HG03439 (cell line): ENCODE data around the gene MCEMP1.
A peak's percentile ranks its signal among the peaks of the same experiment; 100 is the strongest.

Experiments
- ATAC-seq: cut with Tn5 transposase; IDR thresholded peaks from one replicate; pipeline ENCODE4 v1.9.1; 2021; ENCODE audit warnings: mild to moderate bottlenecking, moderate library complexity; ENCODE audit not compliant: unreplicated experiment

Gene MCEMP1, protein sequence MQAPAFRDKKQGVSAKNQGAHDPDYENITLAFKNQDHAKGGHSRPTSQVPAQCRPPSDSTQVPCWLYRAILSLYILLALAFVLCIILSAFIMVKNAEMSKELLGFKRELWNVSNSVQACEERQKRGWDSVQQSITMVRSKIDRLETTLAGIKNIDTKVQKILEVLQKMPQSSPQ

DNA sequence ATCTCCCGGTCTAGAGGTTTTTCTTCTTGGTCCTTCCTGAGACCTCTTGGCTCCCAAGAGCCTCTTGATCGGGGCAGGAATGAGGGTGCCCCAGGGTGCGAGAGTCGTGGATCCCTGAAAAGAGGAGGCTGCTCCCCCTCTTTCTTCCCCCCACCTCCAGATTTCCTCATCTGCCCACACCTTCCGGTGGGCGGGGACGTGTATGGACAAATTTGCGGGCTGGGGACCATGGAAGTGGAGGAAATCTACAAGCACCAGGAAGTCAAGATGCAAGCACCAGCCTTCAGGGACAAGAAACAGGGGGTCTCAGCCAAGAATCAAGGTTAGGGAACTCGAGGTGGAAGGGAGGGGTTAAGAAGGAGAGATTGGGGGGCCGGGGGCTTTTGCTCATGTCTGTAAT lies at the start of gene MCEMP1:
Gene MCEMP1, plus strand, starts transcription at position 237 of the 400 bp plus-strand sequence. Its CDS starts 31 bp downstream, at position 268.
- no peak for ATAC-seq

DNA sequence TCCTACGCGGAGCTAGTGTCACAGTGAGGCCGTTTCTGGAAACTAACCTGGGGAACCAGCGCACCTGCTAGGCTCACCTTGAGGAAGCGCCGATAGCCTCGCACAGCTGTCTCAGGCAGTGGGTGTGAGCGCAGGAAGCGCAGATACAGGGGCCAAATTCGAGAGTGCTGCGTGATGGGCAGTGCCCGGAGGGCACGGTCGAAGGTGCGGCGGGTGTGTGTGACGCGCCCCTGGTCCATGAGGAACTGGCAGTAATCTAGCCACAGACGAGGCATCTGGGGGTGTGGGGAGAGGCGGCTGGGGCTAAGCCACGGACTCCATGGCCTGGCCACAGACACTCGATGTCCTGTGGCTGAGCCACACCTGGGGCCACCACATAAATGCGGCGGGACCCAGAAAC lies 49.7 kb upstream of the MCEMP1 start:
- no peak for ATAC-seq

DNA sequence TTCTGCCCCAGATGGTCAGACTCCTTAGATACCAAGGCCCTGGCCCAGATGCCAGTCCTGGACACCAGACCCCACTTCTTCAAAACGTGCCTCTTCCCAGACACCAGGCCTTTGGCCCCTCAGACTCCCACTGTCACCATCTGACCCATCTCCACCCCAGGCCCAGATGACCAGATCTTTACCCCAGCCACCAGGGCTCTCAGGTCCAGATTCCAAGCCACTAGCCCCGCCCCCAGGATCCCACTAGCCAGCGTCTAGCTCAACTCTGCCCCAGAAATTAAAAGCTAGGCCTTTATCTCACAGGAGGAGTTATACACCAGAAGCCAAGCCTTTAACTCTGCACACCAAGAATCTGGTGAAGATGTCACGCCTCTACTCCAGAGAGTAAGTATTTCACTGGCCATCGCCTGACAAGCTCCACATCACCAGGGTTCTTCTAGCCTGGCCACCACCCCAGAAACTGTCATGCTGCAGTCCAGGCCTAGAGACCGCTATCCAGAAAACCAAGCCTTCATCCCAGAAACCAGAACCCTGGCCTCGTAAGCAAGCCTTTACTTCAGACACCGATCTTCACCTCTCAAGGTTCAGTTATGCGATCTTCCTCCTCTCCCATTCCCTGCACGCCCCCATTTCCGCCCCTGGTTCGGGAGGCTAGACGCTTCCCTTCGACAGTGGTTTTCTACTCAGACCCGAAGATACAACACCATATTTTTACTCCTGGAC lies 48.1 kb upstream of the MCEMP1 start:
- ATAC-seq: no peak

DNA sequence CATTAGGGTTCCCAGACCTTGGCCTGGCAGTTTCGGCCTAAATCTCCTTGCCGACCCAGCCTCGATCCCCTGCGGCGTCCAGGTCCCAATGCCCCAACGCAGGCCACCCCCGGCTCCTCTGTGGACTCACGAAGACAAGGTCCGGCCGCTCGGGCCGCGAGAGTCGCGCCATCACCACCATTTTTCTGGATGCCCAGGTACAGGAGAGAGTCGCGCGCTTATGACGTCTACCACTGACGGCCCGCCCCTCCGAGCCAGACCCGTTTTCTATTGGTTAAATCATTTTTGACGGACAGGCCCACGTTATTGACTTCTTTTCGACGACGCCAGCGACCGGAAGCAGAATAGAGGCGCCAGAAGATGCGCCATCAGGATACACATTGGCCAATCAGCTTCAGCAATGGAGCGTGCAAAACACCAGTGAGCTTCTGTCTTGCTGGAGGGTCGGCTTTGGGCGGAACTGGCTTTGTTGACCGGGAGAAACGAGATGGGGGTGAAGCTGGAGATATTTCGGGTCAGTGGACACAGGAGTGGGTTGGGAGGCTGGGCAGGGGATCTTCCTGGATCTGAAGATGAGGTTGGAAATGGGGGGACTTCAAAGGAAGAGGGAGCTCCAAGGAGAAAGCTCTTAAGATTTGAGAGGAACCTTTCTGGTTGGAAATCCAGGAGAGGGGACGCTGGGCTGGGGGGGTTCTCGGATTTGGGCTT lies 47.4 kb upstream of the MCEMP1 start, which contains the start of the genes PET100 and XAB2:
Gene PET100, plus strand, starts transcription at position 447 of the 708 bp plus-strand sequence. Its CDS starts 41 bp downstream, at position 488.
Gene XAB2, minus strand, starts transcription at position 199 of the 708 bp plus-strand sequence. Its CDS starts 18 bp downstream, at position 181.
- ATAC-seq: peak; percentile 82

DNA sequence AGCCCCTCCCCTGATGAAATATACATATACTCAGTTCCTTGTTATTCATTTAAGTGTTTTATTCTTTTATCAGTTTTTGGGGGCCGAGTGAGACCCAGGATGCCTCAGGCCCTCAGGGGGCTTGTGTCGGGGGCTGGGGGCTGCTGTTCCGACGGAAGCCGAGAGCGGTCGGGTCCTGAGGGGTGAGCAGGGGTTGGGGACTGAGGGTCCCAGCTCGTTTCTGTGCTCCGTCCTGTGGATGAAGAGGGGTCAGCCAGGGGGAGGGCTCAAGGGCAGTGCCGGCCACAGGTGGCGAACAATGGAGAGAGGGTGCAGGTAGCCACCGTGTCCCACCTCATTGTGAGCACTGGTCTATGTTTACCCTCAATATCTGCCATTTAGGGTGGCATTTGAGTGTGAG lies 45.3 kb upstream of the MCEMP1 start:
- no peak for ATAC-seq

DNA sequence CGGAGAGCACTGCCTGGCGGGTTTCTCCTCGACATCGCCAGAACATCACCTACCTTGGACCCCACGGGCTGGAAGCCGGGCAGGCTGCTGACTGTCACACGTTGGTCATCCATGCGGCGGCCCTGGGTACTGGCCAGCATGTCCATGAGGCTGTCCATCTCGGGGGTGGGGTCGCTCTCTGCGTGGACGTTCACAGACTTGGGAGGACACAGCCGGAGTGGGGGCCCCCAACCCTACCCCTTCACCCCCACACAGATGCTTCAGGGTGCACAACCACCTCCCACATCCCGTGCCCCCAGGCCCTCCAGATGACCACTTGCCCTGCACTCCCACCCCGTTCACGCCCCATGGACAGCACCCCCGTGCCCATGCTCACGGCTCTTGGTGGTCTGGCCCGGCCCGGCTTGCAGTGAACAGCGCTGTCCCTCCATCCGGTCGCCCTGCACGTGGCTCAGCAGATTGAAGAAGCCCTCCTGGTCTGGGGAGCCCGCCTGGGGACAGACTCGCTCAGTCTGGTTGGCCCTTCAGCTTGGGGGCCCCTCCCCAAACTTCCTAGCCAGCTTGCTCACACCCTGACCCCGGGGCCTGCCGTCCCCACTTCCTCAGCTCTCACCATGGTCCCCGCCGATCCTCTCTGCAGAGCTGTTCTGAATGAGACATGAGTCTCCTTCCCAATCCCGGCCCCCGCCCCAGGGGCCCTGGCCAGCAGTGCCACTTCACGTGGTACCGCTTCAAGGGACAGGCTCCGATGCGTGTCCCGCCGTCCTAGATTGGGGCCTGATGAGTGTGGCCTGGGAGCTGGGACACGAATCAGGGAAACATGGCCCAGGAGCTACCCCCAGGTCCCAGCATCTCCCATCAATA lies 44.3 kb upstream of the MCEMP1 start:
- ATAC-seq: no peak

DNA sequence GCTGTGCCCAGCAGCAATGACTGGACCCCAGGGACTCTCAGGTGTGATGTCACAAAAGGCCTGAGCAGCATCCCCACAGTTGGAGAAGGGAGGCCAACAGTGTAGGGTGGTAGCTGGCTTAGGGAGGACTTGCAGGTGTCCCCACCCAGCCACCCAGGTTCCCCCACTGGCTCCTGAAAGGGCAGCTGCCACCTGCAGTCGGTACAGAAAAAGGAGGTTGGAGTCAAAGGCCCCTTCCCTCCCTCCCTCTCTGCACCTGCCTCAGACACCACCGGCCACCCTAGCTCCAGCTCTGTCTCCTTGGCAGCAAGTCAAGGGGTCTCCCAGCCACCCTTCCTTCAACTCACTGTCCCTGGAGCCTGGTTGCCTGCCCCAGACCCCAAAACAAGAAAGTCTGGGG lies 43.2 kb upstream of the MCEMP1 start, which contains the start of gene PCP2:
Gene PCP2, minus strand, starts transcription at position 22 of the 400 bp plus-strand sequence. CDS start 262 bp downstream, outside the sequence.
- ATAC-seq: no peak

DNA sequence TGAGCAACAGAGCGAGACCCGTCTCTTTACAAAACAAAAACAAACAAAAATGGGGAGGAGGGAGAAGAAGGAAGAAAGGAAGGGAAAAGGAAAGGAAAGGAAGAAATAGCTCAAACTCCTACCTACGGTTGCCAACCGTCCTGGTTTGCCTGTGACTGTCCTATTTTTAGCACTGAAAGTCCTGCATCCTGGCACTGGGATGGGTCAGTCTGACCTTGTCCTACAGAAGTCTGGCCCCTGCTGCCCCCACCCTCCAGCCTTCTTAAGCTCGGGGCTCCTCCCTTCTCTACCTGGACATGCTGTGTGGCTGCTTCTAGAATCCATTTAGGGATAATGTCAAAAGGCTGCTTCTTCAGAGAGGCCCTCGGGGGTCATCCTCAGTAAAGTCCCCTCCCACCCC lies 41.2 kb upstream of the MCEMP1 start:
- no peak for ATAC-seq

DNA sequence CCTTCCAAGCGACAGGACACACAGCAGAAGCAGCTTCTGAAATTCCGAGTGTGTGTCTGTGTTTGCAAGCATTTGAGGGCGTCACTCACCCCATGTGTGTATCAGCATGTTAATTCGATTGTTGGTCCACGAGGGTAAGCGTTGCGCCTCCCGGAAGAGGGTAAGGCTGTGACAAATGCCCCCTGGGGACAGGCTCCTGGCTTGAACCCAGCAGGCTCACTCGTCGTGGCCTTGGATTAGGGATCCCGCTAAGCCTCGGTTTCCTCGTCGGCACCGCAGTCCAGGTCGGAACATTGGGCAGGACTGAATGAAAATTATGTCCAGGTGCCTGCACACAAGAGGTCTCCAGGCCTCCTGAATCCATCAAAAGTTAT lies 40.6 kb upstream of the MCEMP1 start:
- ATAC-seq: no peak

DNA sequence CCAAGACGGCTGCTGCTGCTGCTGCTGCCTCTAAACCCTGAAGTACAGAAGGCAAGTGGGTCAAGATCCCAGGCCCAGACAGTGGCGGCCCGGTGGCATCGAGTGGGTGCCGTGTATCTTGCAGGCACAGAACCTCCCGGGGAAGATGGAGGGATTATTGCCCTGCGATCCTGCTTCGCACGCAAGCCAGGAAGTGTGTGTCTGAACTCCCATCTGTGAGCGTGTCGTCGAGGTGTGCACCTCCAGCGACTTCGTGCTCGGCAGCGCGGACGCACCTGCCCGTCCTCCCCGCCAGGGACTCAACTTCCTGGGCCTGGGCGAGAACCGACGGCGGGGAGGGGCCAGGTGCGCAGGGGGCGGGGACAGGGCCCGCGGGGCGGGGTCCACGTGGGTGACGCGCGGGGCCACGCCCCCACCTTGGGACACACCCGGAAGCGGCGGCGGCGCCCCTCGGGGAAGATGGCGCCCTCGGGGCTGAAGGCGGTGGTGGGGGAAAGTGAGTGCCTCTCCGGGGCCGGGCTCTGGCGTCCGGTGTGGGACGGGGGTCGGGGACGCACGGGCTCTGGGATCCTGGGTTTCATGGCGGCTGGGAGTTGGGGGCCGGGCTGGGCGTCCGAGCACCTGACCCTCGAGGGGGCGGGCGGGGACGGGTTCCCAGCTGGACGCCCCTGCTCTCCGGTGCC lies 40.1 kb upstream of the MCEMP1 start, which contains the start of gene STXBP2:
Gene STXBP2, plus strand, starts transcription at position 420 of the 683 bp plus-strand sequence. Its CDS starts 40 bp downstream, at position 460.
- peak; percentile 60 for ATAC-seq

DNA sequence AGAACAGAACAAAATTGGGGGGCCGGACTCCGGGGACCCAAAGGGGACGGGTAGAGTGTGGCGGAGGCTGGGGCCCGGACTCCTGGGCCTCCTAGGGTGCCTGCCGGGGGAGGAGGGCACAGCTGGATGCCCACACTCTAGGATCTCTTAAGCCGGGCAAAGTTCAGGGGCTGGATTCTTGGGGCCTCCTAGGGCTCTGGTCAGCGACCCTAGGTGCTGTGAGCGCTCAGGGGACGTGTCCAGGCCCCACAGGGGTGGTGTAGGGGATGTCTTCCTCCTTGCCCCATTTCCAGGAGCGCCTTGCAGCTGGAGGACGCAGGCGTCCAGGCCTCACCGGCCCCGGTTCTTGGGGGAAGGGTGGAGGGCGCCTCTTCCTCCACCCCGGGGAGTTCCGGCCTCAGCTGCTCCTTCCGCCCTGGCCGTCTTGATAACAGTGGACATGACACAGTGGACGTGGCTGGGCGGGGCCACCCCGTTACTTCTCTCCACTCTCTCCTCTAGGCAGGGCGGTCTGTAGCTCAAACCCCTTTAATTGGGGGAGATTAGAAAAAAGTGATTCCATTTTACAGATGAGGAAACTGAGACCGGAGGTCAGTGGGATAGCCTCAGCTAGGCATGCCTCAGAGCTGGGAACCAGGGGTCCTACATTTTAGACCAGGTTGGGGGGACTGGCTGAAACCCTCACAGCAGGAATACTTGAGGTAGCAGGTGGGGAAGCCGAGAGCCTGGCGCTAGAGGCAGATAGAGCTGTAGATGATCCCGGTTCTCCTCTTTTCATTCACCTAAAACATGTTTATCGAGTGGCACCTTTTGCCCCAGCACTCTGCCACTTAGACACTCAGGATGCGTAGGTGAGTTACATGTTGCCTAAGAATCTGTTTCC lies 39.3 kb upstream of the MCEMP1 start:
- ATAC-seq: peak; percentile 40

DNA sequence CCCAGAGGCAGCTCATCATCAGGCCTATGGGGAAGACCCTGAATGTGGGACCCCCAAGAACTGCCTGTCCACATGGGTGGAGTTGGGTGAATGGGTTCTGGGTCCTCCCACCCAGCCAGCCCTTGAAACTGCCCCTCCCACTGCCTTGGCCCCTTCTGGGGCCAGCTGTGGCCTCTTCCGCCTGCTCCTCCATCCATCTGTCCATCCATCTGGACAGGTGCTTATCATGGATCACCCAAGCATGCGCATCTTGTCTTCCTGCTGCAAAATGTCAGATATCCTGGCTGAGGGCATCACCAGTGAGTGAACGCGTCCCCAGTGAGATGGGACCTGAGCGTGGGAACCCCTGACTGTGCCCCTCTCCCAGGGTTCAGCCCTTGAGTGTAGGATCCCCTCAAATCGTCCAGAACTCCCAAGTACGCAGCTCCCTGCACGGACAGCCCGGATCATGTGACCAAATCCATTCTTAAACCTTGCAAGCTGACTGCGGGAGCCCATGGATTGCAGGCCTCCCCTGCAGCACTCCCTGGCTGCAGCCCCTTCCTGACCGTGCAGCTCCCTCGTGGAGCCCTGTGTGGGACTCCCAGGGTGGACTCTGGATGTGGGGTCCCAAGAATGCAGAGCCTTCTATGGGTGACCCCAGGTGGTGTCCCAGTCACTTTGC lies 38.0 kb upstream of the MCEMP1 start:
- no peak for ATAC-seq

DNA sequence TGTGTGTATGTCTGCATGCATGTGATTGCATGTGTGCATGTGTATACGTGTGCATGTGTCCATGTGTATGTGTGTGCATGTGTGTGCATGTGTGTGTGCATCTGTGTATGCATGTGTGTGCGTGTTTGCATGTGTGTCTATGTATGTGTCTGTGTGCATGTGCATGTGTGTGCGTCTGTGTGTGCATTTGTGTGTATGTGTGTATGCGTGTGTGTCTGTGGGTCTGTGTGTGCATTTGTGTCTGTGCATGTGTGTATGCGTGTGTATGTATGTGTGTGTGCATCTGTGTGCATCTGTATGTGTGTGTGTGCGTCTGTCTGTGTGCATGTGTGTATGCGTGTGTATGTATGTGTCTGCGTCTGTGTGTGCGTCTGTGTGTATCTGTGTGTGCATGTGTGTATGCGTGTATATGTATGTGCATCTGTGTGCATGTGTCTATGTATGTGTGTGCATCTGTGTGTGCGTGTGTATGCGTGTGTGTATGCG lies 37.0 kb upstream of the MCEMP1 start:
- ATAC-seq: no peak

DNA sequence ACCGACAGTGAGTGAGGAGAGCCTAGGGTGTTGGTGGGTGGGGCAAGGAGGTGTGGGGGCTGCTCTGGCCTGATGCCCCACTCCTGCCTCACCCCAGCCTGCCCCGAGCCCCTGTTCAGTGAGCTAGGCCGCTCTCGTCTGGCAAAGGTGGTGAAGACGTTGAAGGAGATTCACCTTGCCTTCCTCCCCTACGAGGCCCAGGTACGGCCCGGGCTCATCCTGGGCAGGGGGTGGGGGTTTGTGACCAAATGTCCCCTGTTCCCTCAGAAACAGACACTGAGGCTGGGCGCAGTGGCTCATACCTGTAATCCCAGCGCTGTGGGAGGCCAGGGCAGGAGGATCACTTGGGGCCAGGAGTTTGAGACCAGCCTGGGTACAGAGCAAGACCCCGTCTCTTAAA lies 36.1 kb upstream of the MCEMP1 start:
- no peak for ATAC-seq

DNA sequence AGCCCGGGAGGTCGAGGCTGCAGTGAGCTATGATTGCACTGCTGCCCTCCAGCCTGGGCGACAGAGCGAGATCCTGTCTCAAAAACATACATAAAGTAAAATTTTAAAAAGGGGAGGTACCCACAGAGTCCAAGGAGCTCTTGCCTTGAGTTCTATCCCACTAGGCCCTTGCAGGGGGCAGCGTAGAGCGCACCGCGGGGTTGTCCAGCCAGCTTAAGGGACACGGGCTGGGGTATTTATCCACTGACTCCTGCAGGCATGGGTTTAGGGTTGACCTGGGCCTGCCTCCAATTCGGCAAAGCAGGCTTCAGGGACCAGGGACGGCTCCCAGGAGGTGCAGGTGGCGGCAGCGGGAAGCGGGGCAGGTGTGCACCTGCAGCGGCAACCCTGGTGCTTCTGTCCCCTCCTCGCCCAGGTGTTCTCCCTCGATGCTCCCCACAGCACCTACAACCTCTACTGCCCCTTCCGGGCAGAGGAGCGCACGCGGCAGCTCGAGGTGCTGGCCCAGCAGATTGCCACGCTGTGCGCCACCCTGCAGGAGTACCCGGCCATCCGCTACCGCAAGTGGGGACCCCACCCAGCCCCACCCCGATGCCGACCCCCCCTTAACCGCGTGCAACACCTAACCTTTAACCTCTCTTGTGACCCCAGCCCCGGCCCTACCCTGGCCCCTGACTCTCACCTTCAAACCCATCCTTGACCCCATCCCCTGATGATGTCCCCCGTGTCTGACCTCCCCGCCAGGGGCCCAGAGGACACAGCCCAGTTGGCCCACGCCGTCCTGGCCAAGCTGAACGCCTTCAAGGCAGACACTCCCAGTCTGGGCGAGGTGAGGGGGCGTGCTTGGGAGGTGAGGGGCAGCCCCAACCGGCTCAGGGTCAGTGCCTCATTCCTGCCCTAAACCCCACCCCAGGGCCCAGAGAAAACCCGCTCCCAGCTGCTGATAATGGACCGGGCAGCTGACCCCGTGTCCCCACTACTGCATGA lies 35.3 kb upstream of the MCEMP1 start:
- no peak for ATAC-seq

DNA sequence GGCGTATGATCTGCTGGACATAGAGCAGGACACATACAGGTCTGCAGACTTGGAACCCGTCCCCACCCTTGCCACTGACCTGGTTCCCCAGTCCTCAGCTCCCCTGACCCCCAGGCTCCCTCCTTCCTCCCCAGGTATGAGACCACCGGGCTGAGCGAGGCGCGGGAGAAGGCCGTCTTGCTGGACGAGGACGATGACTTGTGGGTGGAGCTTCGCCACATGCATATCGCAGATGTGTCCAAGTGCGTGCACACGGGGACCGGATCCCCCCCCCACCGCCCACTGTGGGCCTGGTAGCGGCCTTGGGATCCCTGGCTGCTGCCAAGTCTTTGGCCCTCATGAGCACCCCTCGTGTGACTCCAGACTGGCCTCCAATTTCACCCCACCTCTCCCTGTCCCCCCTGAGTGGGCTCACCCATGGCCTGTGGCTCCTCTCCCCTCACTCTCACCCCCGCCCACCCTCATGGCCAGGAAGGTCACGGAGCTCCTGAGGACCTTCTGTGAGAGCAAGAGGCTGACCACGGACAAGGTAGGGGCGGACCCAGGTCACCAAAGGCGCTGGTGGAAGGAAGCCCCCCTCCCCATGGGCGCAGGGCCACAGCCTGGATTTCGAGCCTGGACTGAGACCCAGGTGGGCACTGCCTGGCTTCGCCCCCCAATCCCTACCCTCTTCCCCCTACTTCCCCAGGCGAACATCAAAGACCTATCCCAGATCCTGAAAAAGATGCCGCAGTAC lies 34.4 kb upstream of the MCEMP1 start:
- no peak for ATAC-seq

DNA sequence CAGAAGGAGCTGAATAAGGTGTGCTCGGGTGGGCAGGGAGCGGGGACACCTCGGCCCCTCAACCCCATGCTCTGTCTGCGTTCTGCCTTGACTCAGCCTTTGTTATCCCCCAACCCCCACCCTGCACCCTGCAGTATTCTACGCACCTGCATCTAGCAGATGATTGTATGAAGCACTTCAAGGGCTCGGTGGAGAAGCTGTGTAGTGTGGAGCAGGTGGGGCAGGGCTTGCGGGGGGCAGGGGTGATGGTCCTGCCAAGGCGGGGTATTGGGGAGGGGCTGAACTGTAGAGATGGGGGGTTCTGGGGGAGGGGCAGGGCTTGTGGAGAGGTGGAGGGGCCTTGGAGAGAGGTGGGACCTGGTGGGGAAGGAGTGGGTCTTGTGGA lies 33.9 kb upstream of the MCEMP1 start:
- ATAC-seq: no peak
